ENCODE results near the gene MTLN.
"Not testable (repeated sequence)": the region's sequence is repeated elsewhere in the genome, so short reads cannot be mapped to it uniquely, and the experiment has no call there.

MTLN gene

GRCh38 chr2:110204408-110205385 is 7.7 kb downstream of the MTLN start, which contains the start of gene NPHP1:
NPHP1 (minus strand) TSS chr2:110205013; CDS start chr2:110204968, 45 bp downstream.
- no peak for FAIRE-seq
- DNase-seq (ENCODE audit: low spot score): peak; percentile 76

- DNase-seq (ENCODE audit: low spot score): no peak
- FAIRE-seq: no peak
Observed at GRCh38 chr2:110198016-110198415, 14.3 kb downstream of the MTLN start.

GRCh38 chr2:110197452-110197851 is 14.9 kb downstream of the MTLN start:
- DNase-seq (ENCODE audit: low spot score) (no peak), FAIRE-seq (no peak)

GRCh38 chr2:110190169-110190568 is 22.2 kb downstream of the MTLN start:
- FAIRE-seq; DNase-seq (ENCODE audit: low spot score): not testable (repeated sequence)

GRCh38 chr2:110182449-110182848 is 29.9 kb downstream of the MTLN start:
- no peak for DNase-seq (ENCODE audit: low spot score)

GRCh38 chr2:110180036-110180435 is 32.3 kb downstream of the MTLN start:
- FAIRE-seq (no peak), DNase-seq (ENCODE audit: low spot score) (no peak)

More at GRCh38 chr2:110182449-110182848, 29.9 kb downstream of the MTLN start:
- no peak for FAIRE-seq

- FAIRE-seq (peak; percentile 38), DNase-seq (ENCODE audit: low spot score) (no peak)
Observed at GRCh38 chr2:110173523-110173922, 38.8 kb downstream of the MTLN start.

- FAIRE-seq (no peak), DNase-seq (ENCODE audit: low spot score) (no peak)
Observed at GRCh38 chr2:110172506-110172905, 39.8 kb downstream of the MTLN start.

- no peak for FAIRE-seq
- DNase-seq (ENCODE audit: low spot score): no peak
Observed at GRCh38 chr2:110170102-110170501, 42.2 kb downstream of the MTLN start.

- DNase-seq (ENCODE audit: low spot score) (no peak), FAIRE-seq (no peak)
Observed at GRCh38 chr2:110167326-110168000, 44.9 kb downstream of the MTLN start.

- DNase-seq (ENCODE audit: low spot score) (no peak), FAIRE-seq (no peak)
Observed at GRCh38 chr2:110166266-110166665, 46.1 kb downstream of the MTLN start.
